Astrocyte of the cerebellum (primary cell): ENCODE measurements around the gene TFEB.

Source experiments
- DNase-seq: peaks from one replicate; pipeline ENCODE4 v3.0.0-alpha.2; 2011; ENCODE audit warnings: low read depth
- H3K4me3 ChIP-seq: 2 replicates; pipeline ENCODE4 v1.5.1; 2011; ENCODE audit warnings: mild to moderate bottlenecking, low read depth, low read length, moderate library complexity
- CTCF ChIP-seq: IDR thresholded peaks from 2 replicates; pipeline ENCODE4 v1.5.1; 2012; ENCODE audit warnings: low read length, low read depth, moderate library complexity, mild to moderate bottlenecking; ENCODE audit errors: missing control alignments
- in situ Hi-C: cut with HindIII; loops from 2 replicates; pipeline ENCODE4 v1.10.0; 2017; ENCODE audit warnings: low sequenced_read_pairs

The TFEB gene

DNA sequence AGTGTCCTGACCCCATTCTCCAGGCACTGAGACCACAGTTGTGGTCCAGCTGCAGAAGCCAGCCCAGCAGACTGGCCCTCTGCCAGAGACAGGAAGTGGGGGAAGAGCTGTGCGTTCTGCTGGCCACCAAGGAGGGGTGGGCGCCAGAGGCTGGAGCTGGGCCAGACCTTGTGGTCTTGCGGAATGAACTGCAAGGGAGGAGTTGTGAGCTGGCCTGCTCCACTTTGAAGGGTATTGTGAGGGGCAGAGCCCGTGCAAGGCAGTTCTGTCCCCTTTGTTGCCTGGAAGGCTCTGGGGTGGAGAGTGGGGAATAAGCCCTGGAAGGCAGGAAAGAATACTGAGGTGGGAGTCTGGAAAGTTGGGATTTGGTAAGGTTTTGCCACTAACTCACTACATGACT, 100.8 kb downstream of the TFEB start:
- H3K4me3 ChIP-seq, result no peak overlapping the region
- peak; percentile 65 for DNase-seq
- TF ChIP-seq CTCF, result no peak
- in situ Hi-C loops, result no loop called here
